GM18519 (cell line): ENCODE measurements around the gene CCNG2.
"Not testable (repeated sequence)": the region's sequence is repeated elsewhere in the genome, so short reads cannot be mapped to it uniquely, and the experiment has no call there.

ENCODE experiments used
- ATAC-seq: cut with Tn5 transposase; IDR thresholded peaks from one replicate; pipeline ENCODE4 v1.9.1; 2021; ENCODE audit warnings: mild to moderate bottlenecking, moderate library complexity; ENCODE audit not compliant: unreplicated experiment, low FRiP score

Gene CCNG2, protein sequence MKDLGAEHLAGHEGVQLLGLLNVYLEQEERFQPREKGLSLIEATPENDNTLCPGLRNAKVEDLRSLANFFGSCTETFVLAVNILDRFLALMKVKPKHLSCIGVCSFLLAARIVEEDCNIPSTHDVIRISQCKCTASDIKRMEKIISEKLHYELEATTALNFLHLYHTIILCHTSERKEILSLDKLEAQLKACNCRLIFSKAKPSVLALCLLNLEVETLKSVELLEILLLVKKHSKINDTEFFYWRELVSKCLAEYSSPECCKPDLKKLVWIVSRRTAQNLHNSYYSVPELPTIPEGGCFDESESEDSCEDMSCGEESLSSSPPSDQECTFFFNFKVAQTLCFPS

GRCh38 chr4:77156912-77157858 is at the start of gene CCNG2:
TSS of gene CCNG2 (plus strand) at chr4:77157207. CDS start at chr4:77158533, 1,326 bp downstream.
- no peak for ATAC-seq

GRCh38 chr4:77110730-77111129 is 46.3 kb upstream of the CCNG2 start:
- no peak for ATAC-seq

DNA sequence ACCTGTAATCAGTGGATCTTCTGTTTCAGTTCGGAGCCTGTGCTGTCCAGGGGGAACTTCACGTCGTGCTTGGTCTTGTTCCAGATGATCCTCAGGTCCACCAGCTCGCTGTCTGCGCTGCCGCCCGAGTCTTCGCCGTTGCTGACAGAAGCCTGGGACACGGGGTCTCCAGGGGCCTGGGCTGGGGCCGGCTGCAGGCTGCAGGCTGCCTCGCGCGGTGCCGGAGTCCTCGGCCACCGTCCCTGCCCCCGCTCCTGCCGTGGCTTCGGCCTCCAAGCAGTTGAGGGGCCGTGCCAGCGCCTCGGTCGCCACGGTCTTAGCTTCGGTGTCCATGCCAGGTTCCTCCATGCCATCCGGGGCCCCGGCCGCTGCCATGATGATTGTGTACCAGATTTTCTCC is 43.9 kb upstream of the CCNG2 start:
- ATAC-seq, result no peak

- ATAC-seq, result no peak
These were observed 39.3 kb upstream of the CCNG2 start for GRCh38 chr4:77117721-77118120.

- peak; percentile 62 for ATAC-seq
These were observed 36.0 kb upstream of the CCNG2 start for GRCh38 chr4:77120886-77121508.

DNA sequence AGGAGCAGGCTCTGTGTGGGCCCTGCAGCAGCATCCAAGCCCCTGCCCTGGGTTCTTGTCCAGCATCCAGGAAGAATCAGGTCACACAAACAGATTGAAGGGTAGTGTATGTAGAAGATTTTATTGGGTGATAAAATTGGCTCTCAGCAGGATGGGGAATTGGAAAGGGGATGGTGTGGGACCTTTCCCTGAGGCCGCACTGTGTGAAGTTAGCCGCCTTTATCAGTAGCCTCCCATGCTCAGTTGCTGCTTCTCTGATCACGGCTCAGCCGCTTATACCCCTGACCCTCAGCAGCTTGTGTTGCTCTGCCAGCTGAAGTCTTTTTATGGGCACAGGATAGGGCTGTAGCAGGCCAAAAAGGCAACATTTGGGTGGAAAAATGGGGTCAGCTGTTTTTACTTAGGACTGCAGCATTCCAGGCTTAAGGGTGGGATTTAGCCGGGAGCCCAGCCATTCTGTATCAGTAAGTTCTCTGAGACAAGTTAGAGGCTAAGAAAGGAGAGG is 35.2 kb upstream of the CCNG2 start:
- no peak for ATAC-seq

GRCh38 chr4:77122656-77123055 is 34.4 kb upstream of the CCNG2 start:
- no peak for ATAC-seq

DNA sequence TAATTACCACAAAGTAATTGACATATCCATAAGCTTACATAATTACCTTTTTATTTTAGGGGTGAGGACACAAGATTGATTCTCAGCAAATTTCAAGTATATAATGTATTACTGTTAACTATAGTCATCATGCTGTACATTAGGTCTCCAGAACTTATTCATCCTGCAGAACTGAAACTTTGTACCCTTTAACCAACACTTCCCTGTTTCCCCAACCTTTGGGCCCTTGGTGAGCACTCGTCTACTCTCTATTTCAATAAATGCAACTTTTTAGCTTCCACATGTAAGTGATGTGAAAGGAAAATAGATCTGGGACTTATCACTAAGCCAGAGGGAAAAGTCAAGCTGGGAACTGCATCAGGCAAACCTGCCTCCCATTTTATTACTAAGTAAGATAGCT is 33.6 kb upstream of the CCNG2 start:
- no peak for ATAC-seq

DNA sequence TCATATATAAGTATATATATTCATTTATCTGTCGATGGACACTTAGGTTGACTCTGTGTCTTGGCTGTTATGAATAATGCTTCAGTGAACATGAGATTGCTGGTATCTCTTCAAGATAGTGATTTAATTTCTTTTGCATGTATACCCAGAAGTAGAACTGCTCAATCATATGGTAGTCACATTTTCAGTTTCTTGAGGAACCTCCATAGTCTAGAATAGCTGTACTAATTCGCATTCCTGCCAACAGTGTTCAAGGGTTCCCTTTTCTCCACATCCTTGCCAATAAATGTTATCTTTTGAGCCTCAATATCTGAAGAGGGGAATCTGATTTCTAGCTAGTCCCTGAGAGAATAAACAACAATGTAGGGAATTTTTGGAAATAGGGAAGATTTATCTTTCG is 32.4 kb upstream of the CCNG2 start:
- ATAC-seq, result no peak

DNA sequence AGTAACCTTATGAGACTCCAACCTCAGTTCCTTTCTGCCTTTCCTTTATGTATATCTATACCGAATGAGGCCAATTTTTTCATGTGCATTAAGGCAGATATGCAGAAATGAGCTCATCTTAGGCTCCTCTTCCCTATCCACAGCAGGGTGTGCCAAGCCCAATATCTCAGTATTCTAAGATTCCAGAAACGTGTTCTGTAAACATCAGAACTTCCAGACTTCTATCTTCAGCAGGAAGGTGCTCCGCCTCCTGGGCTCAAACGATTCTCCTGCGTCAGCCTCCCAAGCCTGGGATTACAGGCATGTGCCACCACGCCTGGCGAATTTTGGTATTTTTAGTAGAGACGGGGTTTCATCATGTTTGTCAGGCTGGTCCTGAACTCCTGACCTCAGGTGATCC is 31.0 kb upstream of the CCNG2 start:
- ATAC-seq, result no peak

DNA sequence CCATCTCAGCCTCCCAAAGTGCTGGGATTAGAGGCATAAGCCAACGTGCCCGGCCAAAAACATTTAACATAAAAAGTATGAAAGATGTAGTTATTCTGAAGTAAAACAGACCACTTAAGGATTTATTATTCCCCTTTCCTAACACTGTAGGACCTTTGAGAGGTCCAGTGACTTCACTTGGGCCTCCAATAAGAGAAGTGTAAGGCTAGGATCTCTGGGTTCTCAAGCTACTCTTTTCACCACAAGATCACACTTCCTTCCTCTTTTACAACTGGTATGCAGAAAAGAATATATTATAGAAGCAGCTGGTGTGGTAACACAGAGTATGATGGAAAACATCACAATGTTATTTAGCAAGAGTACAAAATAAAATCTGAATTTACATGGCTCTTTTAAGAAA is 30.2 kb upstream of the CCNG2 start:
- peak; percentile 88 for ATAC-seq

GRCh38 chr4:77127215-77127614 is 29.8 kb upstream of the CCNG2 start:
- peak; percentile 34 for ATAC-seq

- no peak for ATAC-seq
These were observed 29.0 kb upstream of the CCNG2 start for GRCh38 chr4:77127837-77128621.

DNA sequence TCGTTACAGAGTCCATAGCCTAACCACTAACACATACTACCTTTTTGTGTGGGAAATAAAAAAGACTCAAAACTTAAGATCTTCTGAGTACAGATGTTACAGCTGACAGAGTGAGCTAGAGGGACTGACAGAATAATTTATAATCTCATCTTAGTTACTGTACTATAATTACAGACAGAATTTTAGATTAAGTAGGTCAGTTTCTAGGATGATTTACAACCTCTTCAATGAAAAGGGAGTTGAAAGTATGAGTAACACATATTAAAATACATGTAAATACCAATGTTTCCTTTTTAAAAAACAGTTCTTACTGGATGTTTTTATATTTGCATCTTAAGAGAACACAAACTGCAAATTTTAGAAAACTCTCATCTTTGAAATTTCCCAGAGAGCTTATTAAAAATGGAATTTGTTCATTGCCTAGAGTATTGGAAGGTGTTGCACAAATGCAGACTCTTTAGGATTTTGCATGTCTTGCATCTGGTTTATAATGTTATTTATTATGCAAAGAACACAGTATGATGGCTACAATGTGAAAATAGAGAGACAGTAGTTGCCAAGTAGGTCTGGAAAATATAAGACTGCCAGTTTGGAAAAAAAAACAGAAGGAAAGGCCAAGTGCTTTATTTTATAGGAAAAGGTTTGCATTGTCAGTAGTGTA is 24.2 kb upstream of the CCNG2 start:
- ATAC-seq, result no peak

- ATAC-seq, result not testable (repeated sequence)
These were observed 19.6 kb upstream of the CCNG2 start for GRCh38 chr4:77137448-77137847.

GRCh38 chr4:77141964-77142645 is 14.9 kb upstream of the CCNG2 start:
- ATAC-seq, result no peak

DNA sequence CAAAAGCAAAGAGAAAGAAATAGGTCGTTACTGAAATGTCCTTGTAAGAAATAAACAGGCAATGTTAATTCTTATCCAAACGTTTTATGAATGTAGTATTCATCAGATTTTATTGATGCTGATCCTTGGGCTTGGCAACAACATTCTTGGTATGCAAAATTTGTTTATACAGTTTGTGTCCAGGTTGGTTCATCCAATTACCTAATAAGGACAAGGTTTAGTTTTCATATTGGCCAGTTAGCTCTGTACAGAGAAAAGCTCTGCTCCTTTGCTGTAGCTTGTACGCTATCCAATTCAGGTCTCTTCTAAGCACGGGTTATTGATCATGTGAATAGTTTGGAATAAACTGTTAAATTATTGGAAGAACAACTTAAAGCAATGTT is 14.4 kb upstream of the CCNG2 start:
- ATAC-seq, result no peak

DNA sequence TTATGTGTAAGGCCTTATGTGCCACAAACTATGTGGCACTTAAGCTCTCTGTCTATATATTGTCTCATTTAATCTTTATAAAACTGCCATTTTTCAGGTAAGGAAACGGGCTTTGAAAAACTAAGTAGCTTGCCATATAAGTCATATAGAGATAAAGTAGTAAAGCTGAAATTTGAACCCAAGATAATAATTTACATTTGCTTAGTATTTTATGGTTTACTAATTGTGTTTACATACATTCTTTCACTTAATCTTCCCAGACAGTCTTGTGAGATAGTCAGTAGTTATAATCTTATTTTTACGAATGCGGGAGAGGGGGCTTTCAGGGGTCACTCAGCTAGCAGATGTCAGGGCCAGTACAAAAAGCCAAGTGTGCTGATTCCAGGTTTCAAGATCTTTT is 13.9 kb upstream of the CCNG2 start:
- no peak for ATAC-seq

DNA sequence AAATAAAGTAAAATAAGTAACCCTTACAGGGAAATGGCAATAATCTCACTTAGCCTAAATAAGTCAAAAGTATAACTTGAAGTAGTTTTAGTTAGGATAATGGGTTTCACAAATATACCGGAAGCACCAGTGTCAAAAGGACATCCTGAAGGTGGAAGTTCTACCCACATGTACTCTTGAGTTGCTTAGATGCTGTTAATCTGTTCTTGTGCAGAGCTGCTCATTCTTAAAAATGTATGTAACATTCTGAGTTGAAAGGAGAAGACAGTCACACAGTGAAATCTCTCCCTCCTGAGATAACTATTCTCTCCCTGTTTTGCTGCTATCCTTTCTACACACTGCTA is 11.2 kb upstream of the CCNG2 start:
- no peak for ATAC-seq
